ENCODE data around the gene SLC2A6.
A peak's percentile ranks its signal among the peaks of the same experiment; 100 is the strongest.

The SLC2A6 gene

DNA sequence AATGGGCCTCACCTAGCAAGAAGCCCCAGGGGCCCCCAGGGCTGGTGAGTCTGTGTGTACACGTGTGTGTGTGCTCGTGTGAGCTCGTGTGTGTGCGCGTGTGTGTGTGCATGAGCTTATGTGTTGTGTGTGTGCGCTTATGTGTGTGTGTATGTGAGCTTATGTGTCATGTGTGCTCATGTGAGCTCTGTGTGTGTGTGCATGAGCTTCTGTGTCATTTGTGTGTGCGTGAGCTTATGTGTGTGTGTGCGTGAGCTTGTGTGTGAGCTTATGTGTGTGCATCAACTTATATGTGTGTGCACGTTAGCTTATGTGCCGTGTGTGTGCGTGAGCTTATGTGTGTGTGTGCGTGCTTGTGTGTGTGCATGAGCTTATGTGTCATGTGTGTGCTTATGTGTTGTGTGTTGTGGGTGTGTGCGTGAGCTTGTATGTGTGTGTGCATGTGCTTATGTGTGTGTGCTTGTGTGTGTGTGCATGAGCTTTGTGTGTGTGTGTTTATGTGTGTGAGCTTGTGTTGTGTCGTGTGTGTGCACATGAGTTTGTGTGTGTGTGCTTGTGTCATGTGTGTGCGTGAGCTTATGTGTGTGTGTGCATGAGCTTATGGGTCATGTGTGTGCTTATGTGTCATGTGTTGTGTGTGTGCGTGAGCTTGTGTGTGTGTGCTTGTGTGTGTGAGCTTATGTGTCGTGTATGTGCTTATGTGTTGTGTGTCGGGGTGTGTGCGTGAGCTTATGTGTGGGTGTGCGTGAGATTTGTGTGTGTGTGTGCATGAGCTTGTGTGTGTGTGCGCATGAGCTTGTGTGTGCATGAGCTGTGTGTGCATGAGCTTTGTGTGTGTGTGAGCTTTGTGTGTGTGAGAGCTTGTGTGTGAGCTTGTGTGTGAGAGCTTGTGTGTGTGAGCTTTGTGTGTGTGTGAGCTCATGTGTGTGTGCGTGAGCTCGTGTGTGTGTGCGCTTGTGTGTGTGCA, 16.7 kb upstream of the SLC2A6 start:
- DNase-seq: no peak

DNA sequence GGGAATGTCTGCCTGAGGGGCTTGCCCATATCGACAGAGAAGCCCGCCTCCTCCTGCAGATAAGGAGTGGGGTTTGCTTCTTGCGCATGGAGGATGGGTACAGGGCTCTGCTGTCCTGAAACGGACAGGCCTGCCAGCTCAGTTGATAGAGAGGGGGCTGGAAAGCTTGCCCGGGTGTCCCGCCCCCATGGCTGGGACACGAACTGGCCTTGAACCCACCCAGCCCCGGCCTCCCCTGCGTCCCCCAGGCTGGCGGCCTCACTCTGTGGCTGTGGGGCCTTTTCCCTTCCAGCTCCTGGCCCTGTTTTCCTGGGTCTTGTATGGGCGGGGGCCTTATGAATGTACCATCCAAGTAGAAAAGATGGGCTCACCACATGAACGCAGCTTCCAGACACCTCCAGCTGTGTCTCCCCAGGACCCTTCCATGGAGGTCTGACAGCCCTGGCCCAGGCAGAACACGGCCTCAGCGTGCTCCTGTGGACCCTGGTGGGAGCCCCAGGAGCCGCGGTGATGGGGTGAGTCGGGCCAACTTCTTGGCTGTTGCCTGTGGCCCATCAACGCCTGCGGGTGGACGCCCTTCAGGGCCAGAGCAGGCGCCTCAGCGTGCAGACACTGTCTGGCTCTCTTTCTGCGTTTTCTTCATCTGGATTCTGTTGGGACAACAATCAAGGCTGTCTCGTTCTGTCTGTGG, 15.9 kb upstream of the SLC2A6 start:
- no peak for DNase-seq

DNA sequence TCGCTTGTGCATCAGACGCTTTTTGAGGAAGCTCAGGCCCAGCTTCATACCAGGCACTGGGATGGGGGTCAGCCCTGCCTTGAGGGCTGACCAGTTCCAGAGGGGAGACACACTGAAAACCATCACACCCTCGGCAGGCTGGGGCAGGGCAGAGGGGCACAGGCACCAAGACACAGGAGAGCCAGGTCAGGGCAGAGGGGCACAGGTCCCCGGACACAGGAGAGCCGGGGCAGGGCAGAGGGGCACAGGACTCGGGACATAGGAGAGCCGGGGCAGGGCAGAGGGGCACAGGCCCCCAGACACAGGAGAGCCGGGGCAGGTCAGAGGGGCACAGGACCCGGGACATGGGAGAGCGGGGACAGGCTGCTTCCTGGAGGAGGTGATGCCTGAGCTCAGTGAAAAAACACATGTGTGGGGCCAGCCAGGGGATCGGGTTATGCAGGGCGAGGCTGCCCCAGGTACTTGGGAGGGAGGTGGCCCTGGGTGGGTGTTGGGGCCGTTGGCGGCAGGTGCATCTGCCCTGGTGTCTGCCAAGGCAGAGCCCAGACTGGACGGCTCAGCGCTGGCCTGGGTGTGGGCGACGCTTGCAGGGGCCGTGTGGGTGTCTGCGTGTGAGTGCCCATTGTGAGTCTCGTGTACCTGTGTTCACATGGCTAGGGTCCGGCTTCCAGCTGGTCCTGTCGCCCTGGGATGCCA, 15.1 kb upstream of the SLC2A6 start:
- no peak for DNase-seq

DNA sequence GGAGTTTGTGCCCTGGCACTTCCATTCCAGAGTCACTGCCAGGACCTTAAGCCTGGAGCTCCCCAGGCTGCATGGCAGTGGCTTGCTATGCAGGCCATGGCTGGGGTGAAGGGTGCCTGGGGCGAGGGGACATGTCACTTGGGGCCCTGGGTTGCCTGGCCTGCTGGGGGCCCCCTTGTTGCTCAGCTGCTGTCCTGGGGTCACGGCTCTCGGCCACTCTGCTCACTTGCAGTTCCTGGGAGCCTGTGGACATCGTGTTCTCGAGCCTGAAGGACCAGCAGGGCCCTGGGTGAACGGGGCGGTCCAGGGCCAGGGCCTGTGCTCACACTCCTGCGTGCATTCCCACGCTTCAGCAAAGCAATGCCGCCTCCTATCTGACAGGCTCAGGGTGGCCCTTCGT, 14.5 kb upstream of the SLC2A6 start:
- no peak for DNase-seq

DNA sequence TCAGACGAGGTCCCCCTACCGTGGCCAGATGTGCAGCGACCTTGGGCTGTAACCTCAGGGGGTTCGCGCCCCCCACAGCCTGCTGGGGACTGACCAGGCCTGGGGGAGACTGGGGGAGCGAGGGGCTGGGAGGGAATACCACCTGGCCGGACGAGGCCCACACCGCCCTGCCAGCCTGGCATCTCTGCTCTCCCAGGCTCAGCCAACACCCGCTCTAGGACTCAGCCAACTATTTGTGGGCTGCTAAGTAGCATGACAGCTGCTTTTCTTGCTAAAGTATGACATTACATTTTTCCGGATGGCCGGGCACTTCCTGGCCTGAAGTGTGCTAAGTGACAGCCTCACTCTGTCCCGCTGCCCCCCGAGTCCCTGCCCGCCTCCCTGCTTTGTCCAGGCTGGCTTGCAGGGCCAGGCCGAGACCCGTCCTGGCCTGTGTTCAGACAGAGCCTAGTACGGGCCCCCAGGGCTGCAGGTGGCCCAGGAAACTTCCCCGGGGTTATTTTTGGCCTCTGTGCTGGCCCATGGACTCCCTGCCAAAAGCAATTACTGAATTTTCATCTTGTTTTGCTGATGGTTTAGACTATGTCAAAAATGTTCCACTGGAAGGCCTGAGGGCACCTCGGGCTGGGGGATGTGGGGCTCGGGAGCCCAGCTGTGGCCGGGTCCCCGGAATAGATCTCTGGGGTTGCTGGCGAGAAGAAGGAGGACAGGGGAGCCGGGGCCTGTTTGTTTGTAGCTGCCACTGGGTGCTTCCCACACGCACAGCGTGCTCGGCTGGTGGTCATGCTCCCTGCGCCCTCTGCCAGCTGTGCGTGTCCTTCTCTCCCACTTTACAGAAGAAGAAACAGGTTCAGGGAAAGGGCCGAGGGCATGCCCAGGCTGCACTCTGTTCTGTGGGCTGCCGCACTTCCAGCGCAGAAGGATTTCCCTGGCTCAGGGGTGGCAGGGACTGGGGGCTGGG, 13.4 kb upstream of the SLC2A6 start:
- no peak for DNase-seq

DNA sequence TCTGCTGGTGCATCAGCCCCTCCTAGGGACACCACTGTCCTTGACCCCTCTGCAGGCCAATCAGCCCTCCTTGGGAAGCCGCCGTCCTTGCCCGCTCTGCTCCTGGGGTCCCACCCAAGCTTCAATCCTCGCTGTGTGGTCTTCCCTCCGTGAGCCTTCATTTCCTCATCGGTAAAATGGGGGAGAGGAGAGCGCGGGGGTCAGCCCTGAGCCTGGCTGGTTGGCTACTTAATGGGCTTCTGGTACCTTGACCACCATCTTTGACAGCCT, 12.7 kb upstream of the SLC2A6 start:
- no peak for DNase-seq

DNA sequence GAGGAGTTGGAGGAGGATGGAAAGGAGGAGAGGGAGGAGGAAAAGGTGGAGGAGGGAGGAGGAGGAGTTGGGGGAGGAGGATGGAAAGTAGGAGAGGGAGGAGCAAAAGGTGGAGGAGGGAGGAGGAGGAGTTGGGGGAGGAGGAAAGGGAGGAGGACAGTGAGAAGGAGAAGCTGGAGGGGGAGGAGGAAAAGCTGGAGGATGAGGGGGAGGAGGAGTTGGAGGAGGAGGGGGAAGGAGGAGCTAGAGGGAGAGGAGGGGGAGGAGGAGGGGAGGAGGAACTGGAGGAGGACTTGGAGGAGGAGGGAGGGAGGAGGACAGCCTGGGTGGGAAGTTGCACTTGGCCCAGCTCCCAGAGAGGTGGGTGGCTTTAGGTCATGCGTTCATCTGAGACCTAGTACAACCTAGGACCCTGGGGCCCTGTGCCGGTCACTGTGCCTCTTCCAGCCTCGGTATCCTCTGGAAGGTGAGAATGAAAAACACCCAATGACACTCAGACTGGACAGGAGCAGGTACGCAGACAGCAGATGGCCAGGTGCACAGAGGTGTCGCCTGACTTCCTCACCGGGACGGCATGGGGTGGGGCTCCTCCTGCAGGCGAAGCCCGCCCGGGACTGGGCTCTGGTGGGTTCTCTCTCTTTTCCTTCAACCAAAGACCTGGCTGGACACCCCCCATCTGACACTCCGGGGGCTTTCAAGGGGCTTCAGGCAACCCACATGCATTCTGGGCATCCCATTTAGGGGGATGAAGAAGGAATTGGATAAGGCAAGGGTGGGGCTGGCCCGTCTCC, 12.2 kb upstream of the SLC2A6 start:
- DNase-seq: peak in 1 of 2 donors; percentile 7

DNA sequence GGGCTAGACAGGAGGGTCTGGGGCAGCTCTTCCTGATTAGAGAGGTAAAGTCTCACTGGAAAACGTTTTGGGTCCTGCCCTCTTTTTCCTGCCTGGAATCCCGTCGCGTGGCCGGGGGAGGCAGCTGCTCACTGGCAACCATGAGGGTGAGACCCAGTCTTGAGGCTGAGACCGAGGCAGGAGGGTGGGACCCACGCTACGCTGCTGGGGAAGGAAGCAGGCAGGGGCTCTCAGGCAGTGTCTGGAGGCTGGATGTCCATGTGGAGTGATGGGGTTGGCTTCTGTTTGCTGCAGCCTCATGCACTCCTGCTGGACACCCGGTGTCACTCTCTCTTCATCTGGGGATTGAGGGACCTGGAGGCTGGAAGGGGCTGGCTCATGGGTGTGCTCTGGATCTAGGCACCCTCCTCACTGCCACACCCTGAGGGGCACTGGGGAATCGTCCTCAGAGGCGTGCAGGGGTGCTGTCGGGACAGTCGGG, 11.3 kb upstream of the SLC2A6 start:
- DNase-seq: no peak

DNA sequence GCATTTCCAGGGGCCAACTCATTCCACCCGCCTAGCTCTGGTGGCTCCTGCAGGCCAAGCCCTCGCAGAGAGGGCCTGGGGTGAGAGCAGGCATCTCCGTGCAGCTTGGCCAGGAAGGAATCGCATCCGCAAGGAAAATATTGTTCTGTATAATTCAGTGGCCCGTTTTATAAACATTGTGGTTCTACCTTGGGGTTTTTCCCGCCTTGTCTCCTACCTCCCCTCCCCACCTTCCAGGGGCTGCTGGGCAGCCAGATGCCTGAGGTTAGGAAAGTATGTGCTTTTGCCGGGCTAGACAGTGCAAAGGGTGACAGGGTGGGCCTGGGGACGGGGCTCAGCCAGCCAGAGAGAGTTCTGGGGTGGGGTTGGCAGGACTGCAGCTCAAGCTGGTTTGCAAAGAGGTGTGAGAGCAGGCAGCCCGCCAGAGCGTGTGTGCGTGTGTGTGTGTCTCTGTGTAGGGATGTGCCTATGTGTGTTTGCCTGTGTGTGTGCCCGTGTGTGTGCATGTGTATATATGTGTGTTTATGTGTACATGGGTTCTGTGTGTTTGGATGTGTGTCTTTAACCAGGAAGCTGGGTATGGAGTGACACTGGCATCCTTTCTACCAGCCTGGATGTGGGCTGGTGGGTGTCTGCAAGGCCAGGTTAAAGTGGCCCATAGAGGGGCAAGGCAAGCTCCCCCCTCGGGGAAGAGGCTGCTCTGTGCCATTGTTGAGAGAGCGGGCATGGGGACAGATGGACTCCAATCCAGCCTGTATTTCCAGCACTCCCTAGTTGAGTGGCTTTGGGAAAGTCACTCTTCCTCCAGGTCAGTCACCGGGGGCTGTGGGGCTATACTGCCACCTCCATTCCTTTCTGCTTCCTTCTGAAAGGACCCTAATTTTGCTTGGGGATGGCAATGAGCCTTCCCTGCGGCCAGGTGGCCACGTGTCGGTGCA, 10.6 kb upstream of the SLC2A6 start:
- DNase-seq: no peak

DNA sequence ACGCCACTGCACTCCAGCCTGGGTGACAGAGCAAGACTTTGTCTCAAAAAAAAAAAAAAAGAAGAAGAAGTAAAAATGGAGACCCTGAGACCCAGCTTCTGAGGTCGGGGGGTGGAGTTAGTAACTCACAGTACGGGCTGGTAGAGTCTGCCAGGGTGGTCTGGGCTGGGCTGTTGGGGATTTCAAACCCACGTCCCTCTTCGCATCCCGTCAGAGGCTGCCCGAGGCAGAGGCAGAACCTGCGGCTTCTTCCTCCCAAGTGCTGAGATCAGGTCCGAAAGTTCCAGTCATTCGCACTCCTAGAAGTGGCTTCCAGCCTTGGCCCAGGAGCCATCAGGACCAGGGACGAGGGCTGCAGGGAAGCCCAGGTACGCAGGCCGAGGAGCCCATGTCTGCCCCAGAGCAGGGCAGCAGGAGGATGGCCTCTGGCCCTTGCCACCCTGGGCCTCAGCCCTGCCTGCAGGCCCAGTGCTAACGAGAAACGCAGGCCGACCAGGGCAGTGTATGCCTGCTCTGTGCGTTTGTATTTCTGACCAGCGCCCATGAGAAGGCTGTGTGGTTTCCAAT, 9.9 kb upstream of the SLC2A6 start:
- no peak for DNase-seq

DNA sequence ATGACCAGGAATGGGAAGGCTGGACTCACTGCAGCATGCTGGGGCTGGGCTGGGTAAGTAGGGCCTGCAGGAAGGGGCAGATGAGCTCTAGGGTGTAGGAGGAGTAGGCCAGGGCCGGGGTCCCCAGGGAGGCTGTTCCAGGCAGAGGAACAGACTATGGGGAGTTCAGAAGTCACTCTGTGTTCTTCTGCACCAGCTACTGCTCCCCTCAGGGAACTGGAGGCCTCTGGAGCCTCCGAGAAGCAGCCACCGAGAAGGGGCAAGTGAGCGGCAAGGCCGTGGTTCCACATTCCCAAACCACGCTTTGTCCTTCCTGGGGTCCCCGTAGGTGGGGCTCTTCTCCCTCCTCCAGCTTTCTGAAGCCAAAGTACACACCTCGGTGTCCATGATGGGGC, 8.4 kb upstream of the SLC2A6 start:
- DNase-seq: no peak

DNA sequence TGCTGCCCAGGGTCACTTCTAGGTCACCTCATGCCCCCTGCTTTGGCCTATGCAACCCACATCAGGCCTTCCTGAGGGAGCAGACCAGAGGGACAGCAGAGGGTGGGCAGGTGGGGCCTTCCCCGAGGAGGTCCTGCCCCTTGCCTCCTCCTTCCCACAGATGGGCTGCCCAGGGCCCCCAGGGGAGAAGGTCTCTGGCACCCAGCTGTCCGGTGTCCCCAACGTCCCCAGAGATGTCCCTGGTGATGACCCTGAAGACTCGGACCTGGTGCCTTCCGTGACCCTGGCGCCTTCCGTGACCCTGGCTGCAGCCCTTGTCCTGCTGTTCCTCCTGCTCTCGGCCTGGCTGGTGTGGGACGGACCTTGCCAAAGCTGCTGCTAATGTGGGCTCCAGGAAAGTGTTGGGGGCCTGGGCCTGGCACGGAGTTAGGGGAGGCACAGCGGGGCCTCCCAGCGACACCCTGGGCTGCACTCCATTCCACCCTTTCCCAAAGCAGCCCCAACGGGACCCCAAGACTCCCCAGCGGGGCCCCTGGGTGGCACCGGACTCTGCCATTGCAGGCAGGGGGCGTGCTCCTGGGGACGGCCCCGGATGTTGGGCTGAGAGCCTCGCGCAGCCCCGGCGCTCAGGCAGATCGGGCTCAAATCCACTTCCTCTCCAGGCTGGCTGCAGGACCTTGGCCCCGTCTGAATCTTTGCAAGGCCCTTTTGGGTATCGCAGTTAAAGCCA, 6.8 kb upstream of the SLC2A6 start:
- DNase-seq: no peak

DNA sequence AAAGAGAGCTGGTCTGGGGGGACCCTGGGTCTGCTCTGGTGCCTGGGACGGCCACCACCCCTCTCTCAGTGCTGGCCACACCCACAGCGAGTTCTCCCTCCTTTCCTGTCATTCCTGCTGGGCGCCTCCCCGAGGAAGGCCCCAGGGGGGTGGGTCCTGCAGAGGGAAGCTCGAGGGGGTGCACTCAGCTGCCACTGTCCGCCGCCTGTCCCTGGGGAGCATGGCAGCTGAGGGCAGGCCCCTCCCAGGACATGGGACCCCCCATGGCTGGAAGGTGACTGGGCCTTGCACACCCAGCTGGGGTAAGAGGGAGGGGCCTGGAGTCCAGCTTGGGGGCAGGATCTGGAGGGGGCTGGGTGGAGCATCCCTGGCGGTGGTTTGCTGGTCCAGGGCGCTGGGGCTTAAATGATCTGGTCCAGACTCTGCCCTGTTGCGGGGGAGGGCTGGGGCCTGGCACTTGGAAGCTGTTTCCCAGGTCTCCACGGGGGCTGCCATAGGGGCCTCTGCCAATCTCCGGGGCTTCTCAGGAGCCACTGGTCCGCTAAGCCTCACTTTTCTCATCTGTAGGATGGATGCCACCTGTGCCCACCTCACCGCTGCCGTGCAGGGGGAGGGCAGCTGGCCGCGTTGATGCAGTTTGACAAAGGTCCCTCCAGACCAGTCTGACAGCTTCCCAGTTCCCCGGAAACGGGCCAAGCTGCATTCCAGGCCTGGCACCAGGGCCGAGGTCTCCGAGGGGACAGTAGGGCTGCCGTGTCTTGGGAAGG, 6.0 kb upstream of the SLC2A6 start:
- DNase-seq: no peak

DNA sequence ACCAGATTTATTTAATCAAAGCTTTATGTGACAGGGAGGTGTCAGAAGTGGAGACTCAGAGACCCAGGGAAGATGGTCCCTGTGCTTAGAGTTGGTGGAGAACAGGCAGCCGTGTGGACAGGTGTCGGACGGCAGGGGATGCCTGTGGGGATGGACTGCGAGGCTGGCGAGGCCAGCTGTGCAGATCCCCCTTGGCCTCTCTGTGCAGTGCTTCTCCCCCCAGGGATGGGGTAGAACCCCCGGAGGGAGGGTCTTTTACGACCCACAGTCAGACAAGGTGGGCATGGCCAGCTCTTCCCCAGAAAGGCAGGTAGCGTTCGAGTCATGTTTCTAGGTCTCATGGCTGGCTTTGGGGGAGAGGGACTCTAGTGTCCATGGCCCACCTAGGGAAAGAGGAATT, 4.7 kb upstream of the SLC2A6 start:
- no peak for DNase-seq

DNA sequence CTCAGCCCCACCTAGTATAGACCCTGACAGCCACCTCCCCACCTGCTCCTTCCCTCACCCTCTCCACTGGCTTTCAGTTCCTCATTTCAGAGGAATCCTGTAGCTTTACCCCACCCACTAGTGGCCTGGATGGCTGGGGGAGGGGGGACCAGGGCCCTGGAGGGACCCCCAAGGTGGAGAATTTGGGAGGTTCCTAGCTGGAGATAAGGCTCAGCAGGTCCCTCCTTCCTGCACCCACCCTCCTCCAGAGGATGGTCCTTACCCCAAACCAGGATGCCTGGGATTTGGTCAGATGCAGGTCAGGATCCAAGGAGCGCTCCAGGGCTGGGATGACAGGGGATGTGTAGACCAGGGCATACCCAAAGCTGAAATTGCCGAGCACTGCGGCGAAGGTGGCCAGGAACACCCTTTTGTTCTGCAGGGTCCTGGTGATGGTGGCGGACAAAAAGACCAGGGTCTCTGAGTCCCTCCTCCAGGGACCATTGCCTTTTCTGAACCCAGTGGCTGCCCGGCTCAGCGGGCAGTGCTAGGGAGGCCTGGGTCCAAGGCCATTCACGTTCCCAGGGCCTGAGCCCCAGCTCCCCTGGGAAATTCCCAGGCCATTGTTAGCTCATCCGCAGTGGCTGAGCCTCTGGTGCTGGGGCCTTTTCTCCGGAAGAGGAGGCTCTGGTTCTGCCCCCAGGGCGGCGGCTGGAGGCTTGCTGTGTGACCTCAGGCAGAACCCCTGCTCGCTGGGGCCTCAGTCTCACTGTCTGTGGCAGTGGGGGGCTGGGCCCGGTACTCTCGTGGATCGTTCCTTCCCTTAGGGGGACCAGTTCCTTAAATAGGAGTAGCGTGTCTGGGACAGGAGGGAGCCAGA, 678 bp downstream of the SLC2A6 start:
- DNase-seq: peak; percentile 78 to 81

DNA sequence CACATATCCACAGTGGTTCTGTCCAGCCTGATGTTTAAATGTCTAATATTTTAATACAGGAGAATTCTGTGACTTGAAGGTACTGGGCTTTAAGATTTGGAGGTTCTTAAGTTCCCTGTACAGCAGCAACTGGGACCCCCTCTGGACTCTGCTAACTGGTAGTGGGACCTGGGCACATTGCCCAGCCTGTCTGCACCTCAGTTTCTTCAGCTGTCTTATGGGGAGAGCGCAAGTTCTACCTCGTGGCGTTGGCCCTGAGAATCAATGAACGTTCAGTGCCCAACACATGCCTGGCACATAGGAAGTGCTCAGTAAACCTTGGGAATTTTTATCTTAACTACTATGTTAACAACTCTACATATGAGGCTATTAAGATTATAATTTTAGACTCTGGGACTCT, 1.4 kb downstream of the SLC2A6 start:
- DNase-seq: no peak

DNA sequence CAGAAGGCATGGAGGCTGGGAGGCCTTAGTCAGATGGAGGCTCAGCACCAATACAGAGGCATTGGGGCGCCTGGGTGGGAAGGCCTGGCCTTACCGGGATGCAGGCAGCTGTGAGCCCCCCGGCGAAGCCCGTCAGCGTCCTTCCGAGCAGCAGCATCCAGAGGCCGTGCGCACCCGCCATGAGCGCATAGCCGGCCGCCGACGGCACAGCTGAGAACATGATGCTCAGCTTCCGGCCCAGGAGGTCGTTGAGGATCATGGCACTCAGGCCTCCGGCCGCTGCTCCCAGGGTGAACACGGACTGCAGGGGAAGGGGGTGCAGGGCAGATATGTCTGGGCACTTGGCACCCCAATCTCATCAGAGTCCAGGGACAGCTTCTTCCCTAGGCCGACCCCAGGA, 2.0 kb downstream of the SLC2A6 start:
- DNase-seq: no peak

Data from inflammatory macrophage treated with lipopolysaccharide for 1 hour (primary cell).